H1 (cell line): ENCODE data around the gene PHACTR2. TPM values are rescaled to one million over a fixed set of nuclear protein-coding genes. Genes with fewer than 3 reads are reported as not detected.

Experiments used
- CBX5 ChIP-seq: fragments of 300-800, 300-1000 bp; sonication (generic); IDR thresholded peaks from 2 replicates; pipeline ENCODE4 v1.7.1; 2016; ENCODE audit warnings: antibody characterized with exemption, low read length, low read depth
- HDAC2 ChIP-seq, 2 experiments: fragments of 300-600 bp in 1 of 2; sonication (generic) in 1 of 2; IDR thresholded peaks; 2 replicates each; pipeline ENCODE4 v1.6.1; 2011 to 2012; ENCODE audit warnings: low read depth in 2 of 2, low read length in 2 of 2, mild to moderate bottlenecking in 2 of 2, moderate library complexity in 2 of 2, borderline replicate concordance in 1 of 2, inconsistent platforms in 1 of 2
- SAP30 ChIP-seq: fragments of 300-600 bp; sonication (generic); IDR thresholded peaks from 2 replicates; pipeline ENCODE4 v1.7.1; 2012; ENCODE audit warnings: low read length, moderate library complexity, mild to moderate bottlenecking, inconsistent platforms; ENCODE audit not compliant: insufficient read depth, insufficient replicate concordance
- TEAD4 ChIP-seq: IDR thresholded peaks from 2 replicates; pipeline ENCODE4 v1.6.1; 2012; ENCODE audit warnings: low read depth, low read length, inconsistent platforms, mixed read lengths
- ZNF274 ChIP-seq: IDR thresholded peaks from 2 replicates; pipeline ENCODE4 v1.7.0; 2012; ENCODE audit warnings: low read length, borderline replicate concordance; ENCODE audit errors: extremely low read depth
- polyA plus RNA-seq, 7 experiments: library from polyadenylated mRNA; depleted of rRNA in 3 of 7; stranded (reverse) in 5 of 7; unstranded in 2 of 7; fragments of >200 nt in 5 of 7; fragments of 200-250 nt in 2 of 7; gene quantifications; 1 replicate in 5 of 7; 2 replicates in 1 of 7; 4 replicates in 1 of 7; pipeline versions ENCODE4 v1.2.1 to v1.2.3, GENCODE V29; 2011 to 2013; ENCODE audit warnings: missing spikeins in 2 of 7, mixed read lengths in 2 of 7
- total RNA-seq: library from RNA; stranded (reverse); fragmentation: NEBNext Ultra II Directional; extraction: Animal tissue kit (Norgen Biotek cat#: 25700); gene quantifications from 2 replicates; pipeline ENCODE4 v1.2.1, GENCODE V29; 2021
- TF ChIP-seq, protein P1 (sequence below), 3 experiments: IDR thresholded peaks; 1 replicate in 2 of 3; 2 replicates in 1 of 3; pipeline versions ENCODE4 v1.5.1 to v1.6.1; 2011; ENCODE audit warnings: low read length in 3 of 3, mild to moderate bottlenecking in 3 of 3, inconsistent platforms in 2 of 3, low read depth in 1 of 3, moderate library complexity in 1 of 3; ENCODE audit not compliant: insufficient read depth in 1 of 3; ENCODE audit errors: control extremely low read depth in 1 of 3

Gene PHACTR2
- total and polyA plus RNA-seq, 2 of the 8 experiments (the other 6 are each of a cell fraction or from before 2014, with no cell fraction given) = 16.9 to 131 TPM

DNA sequence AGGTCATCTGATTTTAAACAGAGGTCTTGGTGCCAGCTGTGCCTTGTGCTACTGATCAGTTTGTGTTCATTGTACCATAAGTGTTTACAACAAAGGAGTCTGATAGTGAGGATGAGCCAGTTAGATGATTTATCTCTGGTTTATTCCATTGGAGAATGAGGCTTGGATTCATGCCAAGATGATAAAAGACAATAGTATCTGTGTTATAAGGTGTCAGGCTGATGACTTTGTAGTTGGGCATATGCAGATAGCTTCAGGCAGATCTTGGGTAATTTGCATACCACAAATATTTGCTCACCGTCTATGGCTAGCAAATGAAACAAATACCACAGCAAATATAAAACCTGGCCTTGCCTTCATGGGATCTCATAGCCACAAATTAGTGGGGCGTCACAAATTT, 43.3 kb upstream of the PHACTR2 start (continued):
- TF ChIP-seq, protein P1, sequence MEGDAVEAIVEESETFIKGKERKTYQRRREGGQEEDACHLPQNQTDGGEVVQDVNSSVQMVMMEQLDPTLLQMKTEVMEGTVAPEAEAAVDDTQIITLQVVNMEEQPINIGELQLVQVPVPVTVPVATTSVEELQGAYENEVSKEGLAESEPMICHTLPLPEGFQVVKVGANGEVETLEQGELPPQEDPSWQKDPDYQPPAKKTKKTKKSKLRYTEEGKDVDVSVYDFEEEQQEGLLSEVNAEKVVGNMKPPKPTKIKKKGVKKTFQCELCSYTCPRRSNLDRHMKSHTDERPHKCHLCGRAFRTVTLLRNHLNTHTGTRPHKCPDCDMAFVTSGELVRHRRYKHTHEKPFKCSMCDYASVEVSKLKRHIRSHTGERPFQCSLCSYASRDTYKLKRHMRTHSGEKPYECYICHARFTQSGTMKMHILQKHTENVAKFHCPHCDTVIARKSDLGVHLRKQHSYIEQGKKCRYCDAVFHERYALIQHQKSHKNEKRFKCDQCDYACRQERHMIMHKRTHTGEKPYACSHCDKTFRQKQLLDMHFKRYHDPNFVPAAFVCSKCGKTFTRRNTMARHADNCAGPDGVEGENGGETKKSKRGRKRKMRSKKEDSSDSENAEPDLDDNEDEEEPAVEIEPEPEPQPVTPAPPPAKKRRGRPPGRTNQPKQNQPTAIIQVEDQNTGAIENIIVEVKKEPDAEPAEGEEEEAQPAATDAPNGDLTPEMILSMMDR (IDR thresholded peaks at IDR 0.05; ENCODE audit: control extremely low read depth in 1 of 3, insufficient read depth in 1 of 3, low read depth in 1 of 3, low read length in 3 of 3) = no peak
- TF ChIP-seq ZNF274 (no peak), CBX5 (no peak), SAP30 (no peak), HDAC2 (IDR thresholded peaks at IDR 0.05; ENCODE audit: borderline replicate concordance in 1 of 2, low read depth in 2 of 2, low read length in 2 of 2) (no peak), TEAD4 (no peak)
